Transverse colon (tissue), 4 donors: Measurements from ENCODE around the gene SELENOK.

Source experiments
- CTCF ChIP-seq, 5 experiments: fragments of 200-600 bp in 3 of 5; fragments of 450-650 bp in 2 of 5; sonication (generic) in 3 of 5; IDR thresholded peaks; 1 replicate in 2 of 5; 2 replicates in 3 of 5; pipeline ENCODE4 v1.5.1; 2016 to 2017; ENCODE audit warnings: antibody characterized with exemption in 5 of 5, inconsistent platforms in 3 of 5, mild to moderate bottlenecking in 2 of 5, moderate library complexity in 1 of 5
- POLR2AphosphoS5 ChIP-seq, 3 donors: sonication (generic); formaldehyde crosslinking; IDR thresholded peaks; one replicate each; pipeline ENCODE4 v1.6.1; 2016; ENCODE audit warnings: antibody characterized with exemption in 3 of 3

GRCh38 chr3:53858096-53858741 lies 33.4 kb downstream of the SELENOK start:
- TF ChIP-seq CTCF (IDR thresholded peaks at IDR 0.05): no peak
- TF ChIP-seq POLR2AphosphoS5 (IDR thresholded peaks at IDR 0.05): no peak
